Adrenal gland (tissue), 12 donors: ENCODE measurements around the gene TTC3. TPM values are rescaled to one million over a fixed set of nuclear protein-coding genes. Genes with fewer than 3 reads are reported as not detected.
A peak's percentile ranks its signal among the peaks of the same experiment; 100 is the strongest.

Experiments used
- DNase-seq, 7 donors: peaks; one replicate each; pipeline ENCODE4 v3.0.0-alpha.2; 2019 to 2020
- H3K27ac ChIP-seq, 5 donors: fragments of 200-600 bp; sonication (generic) in 4 of 5; 1 replicate in 3 of 5; 2 replicates in 2 of 5; pipeline versions ENCODE4 v1.5.1 to v1.8.0; 2016 to 2020; ENCODE audit warnings: mild to moderate bottlenecking in 1 of 5
- H3K27me3 ChIP-seq: fragments of 200-600 bp; 2 replicates; pipeline ENCODE4 v1.8.0; 2021
- H3K36me3 ChIP-seq, 2 donors: fragments of 200-600 bp; replicated peaks in 1 of 2; 1 replicate in 1 of 2; 2 replicates in 1 of 2; pipeline versions ENCODE4 v1.5.1 to v1.8.0; 2018 to 2022
- H3K4me1 ChIP-seq, 2 donors: fragments of 200-600 bp; replicated peaks in 1 of 2; 1 replicate in 1 of 2; 2 replicates in 1 of 2; pipeline versions ENCODE4 v1.5.1 to v1.8.0; 2018 to 2021
- H3K4me3 ChIP-seq, 4 donors: fragments of 200-600 bp; sonication (generic) in 3 of 4; one replicate each; pipeline ENCODE4 v1.5.1; 2016 to 2018
- H3K9me3 ChIP-seq, 3 donors: fragments of 200-600 bp; sonication (generic) in 1 of 3; replicated peaks in 1 of 3; 1 replicate in 2 of 3; 2 replicates in 1 of 3; pipeline versions ENCODE4 v1.5.1 to v1.8.0; 2016 to 2021
- CTCF ChIP-seq, 6 experiments: fragments of 450-650 bp in 4 of 6; fragments of 200-600 bp in 2 of 6; sonication (generic) in 1 of 6; IDR thresholded peaks; 1 replicate in 5 of 6; 2 replicates in 1 of 6; pipeline versions ENCODE4 v1.5.1 to v1.8.0; 2016 to 2021; ENCODE audit warnings: antibody characterized with exemption in 6 of 6, mild to moderate bottlenecking in 2 of 6, moderate library complexity in 1 of 6
- POLR2A ChIP-seq, 2 donors: fragments of 450-650 bp; IDR thresholded peaks; one replicate each; pipeline ENCODE4 v1.6.1; 2017; ENCODE audit warnings: antibody characterized with exemption in 2 of 2, mild to moderate bottlenecking in 2 of 2, moderate library complexity in 1 of 2
- WGBS, 4 donors: extraction: QIAGEN DNeasy Blood & Tissue Kit in 2 of 4; methylation state at CpG; one replicate each; pipeline versions ENCODE4 v1.1.5 to v1.1.7; 2013 to 2017; 5-methylcytosine and 5-hydroxymethylcytosine counted together
- intact Hi-C, 2 donors: fragments of 100-400 bp; cut with DNase I; formaldehyde crosslinking; loops; one replicate each; pipeline versions ENCODE4 v1.14.1 to v1.15.0; 2022 to 2023
- polyA plus RNA-seq, 3 donors: library from polyadenylated mRNA; stranded (reverse); fragments of 200-250 nt in 2 of 3; fragments of 350-450 nt in 1 of 3; fragmentation: Illumina TruSeq in 1 of 3; extraction: RNeasy Lipid Tissue Mini Kit (QIAGEN cat#74804) in 1 of 3; gene quantifications; one replicate each; pipeline ENCODE4 v1.2.3, GENCODE V29; 2013 to 2014
- total RNA-seq, 9 donors: library from RNA; depleted of rRNA in 4 of 9; stranded (reverse); fragments of >200 nt in 4 of 9; fragments of 120-200 nt in 1 of 9; fragmentation: NEBNext Ultra II Directional in 1 of 9; extraction: Animal tissue kit (Norgen Biotek cat#: 25700) in 1 of 9; gene quantifications; one replicate each; pipeline versions ENCODE4 v1.1.0 to v1.2.4, GENCODE V29; 2013 to 2023
- donor health status: healthy with polysubstance abuse.
- donor health status: Bipolar disorder and iron deficiency.
- donor health status: DM: yes; HTN: yes; CAD: no.
- donor health status: DM: no; HTN: no; CAD: no.
- donor health status: DM: no; HTN: no; CAD: no.
- donor health status: DM: yes; HTN: yes; CAD: no.

The TTC3 gene
- total and polyA plus RNA-seq, 12 donors = 37.9 to 286 (median 136) TPM

DNA sequence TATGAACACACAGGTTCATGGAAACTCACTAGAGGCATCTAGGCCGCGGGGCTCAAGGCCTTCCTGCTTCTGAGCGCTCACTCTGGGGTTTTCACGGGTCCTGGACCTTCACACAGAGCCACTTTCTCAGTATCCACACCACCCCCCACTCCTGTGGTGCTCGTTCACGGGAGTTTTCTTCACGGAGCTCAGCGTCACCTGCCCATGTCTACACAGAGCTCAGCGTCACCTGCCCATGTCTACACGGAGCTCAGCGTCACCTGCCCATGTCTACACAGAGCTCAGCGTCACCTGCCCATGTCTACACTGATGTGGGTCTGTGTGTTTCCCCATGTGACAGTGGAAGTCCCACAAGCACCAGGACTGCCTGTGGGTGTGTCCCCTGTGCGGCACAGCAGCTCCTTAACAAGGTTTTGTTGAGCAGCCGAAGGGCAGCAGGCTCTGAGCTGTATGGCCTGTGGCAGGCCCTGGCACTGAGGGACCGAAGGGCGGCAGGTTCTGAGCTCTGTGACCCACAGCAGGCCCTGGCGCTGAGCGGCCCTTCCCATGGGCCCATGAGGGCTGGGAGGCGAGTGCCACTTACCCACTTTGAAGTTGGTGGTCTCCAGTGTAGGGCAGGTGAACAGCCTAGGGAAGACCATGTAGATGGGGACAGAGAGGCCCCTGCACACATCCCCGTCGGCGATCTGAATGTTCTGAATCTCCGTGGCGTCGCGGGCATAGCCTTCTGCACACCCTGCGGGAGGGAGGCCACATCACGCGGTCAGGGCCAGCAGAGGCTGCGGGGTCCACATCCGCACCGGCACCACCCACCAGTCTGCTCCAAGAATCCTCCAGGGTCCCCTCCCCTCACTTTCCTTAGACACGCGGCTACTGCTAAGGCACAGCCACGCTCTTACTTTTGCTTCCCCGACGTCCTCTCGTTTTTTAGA lies 154.3 kb downstream of the TTC3 start:
- H3K36me3 ChIP-seq = peaks cover 0 to 76% of the 10 kb centered on the region in 2 donors
- intact Hi-C loops = no loop called here
- H3K4me1 ChIP-seq = no peaks in the 10 kb centered on the region
- no peaks in the 10 kb centered on the region for H3K9me3 ChIP-seq
- no peaks in the 10 kb centered on the region for H3K27me3 ChIP-seq
- no peak overlapping the region for H3K4me3 ChIP-seq
- TF ChIP-seq CTCF (IDR thresholded peaks at IDR 0.05) = no peak
- TF ChIP-seq POLR2A (IDR thresholded peaks at IDR 0.05) = no peak
- 93 to 96% (median 94%) methylated on average over 29 to 38 of the region's 38 CpGs for WGBS, 4 donors
- DNase-seq = peak in 2 of 7 donors; percentile 16 to 46
- H3K27ac ChIP-seq = no peak overlapping the region

GRCh38 chr21:37228003-37228400 lies 154.9 kb downstream of the TTC3 start:
- peak in 2 of 7 donors; percentile 17 to 35 for DNase-seq
- TF ChIP-seq POLR2A (IDR thresholded peaks at IDR 0.05) (no peak), CTCF (IDR thresholded peaks at IDR 0.05) (no peak)
- Histone ChIP-seq H3K27me3 (no peaks in the 10 kb centered on the region), H3K9me3 (no peaks in the 10 kb centered on the region), H3K4me3 (no peak overlapping the region), H3K27ac (no peak overlapping the region), H3K4me1 (no peaks in the 10 kb centered on the region), H3K36me3 (peaks cover 0 to 82% of the 10 kb centered on the region in 2 donors)
- intact Hi-C loops = no loop called here
- 98 to 100% (median 99%) methylated on average over 10 to 16 of the region's 16 CpGs for WGBS, 4 donors

DNA sequence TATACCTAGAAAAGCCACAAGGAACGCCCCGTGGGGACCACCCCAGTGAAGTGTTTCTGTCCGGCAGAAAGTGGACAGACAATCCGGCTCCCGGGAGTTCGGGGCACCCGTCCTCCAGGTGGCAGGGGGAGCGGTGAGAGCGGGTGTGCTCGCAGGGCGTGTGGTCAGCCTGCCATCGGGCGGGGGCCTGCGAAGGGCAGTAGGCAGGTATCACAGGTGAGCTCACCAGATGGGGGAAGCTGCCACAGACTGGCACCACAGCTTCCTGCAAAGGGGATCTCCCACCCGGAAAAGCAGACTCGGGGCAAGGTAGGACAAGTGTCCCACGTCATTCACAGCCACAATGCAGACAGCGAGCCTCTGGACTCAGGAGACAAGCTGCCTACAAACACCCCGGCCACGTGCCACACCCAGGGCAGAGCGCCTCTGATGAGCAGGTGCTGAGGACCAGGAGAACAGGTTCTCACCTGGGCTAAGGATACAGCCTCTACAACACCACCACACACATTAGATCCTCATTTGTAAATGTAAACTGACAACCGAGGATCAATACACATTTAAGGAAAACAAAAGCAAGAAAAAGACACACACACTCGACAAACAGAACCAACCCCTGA lies 157.7 kb downstream of the TTC3 start:
- intact Hi-C loops = no loop called here
- no peak overlapping the region for H3K27ac ChIP-seq
- no peaks in the 10 kb centered on the region for H3K27me3 ChIP-seq
- H3K4me3 ChIP-seq = no peak overlapping the region
- peak in 1 of 7 donors; percentile 47 for DNase-seq
- H3K36me3 ChIP-seq = peaks cover 0 to 67% of the 10 kb centered on the region in 2 donors
- 89 to 96% (median 92%) methylated on average over 22 to 23 of the region's 23 CpGs for WGBS, 4 donors
- H3K4me1 ChIP-seq = no peaks in the 10 kb centered on the region
- no peaks in the 10 kb centered on the region for H3K9me3 ChIP-seq
- TF ChIP-seq CTCF (IDR thresholded peaks at IDR 0.05) (no peak), POLR2A (IDR thresholded peaks at IDR 0.05) (no peak)

- TF ChIP-seq CTCF (IDR thresholded peaks at IDR 0.05) = no peak
- no peak for TF ChIP-seq POLR2A (IDR thresholded peaks at IDR 0.05)
- no peak overlapping the region for H3K27ac ChIP-seq
- no peaks in the 10 kb centered on the region for H3K27me3 ChIP-seq
- peak in 1 of 7 donors; percentile 38 for DNase-seq
- intact Hi-C loops = no loop called here
- no peaks in the 10 kb centered on the region for H3K9me3 ChIP-seq
- peaks cover 0 to 62% of the 10 kb centered on the region in 2 donors for H3K36me3 ChIP-seq
- H3K4me3 ChIP-seq = no peak overlapping the region
- 78 to 83% (median 82%) methylated on average over 12 of the region's 12 CpGs for WGBS, 4 donors
- no peaks in the 10 kb centered on the region for H3K4me1 ChIP-seq
These were observed 158.2 kb downstream of the TTC3 start for GRCh38 chr21:37231249-37231645.
